ENCODE measurements around the gene ELOVL5.

The ELOVL5 gene

DNA sequence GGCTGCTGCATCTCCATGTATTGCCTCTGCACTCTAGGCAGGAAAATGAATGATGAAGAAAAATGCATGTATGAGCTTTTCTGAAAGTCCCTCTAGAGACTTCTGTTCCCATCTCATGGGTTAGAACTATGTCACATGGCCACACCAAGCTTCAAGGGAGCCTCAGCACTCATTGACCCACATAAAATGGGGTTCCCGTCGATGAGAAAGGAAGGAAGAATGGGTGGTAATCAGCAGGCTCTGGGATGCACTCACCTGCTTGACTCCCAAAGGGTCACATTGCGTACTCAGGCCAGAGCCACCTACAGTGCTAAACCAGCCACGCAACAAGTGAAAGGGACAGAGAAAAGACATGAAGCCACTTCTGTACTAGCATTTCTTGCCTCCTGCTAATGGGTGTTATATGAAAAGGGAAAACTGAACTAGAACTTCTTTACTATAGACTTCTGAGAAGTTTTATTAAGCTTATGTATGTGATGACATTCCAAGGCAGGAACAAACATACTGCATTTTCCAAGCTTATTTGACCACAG lies 104.3 kb downstream of the ELOVL5 start:
- in situ Hi-C loops (cut with HindIII; ENCODE audit: low sequenced_read_pairs) = no loop called here

DNA sequence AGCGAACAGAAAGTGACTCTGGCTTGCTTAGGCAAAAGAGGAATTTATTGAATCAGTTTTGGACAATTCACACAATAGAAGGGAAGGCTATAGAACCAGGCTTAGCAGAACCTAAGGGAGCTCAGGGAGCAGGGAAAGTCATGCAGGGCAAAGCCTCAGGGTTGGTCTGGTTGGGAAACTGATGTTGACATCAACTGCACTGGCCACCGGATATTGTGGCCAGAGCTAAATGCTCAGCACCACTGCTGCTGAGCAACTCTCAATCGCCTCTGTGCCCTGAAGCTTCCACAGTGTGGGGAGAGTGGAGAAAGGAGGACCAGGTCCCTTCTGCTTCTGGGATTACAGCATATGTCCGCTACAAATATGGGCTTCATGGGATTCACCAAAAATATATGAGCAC lies 106.8 kb downstream of the ELOVL5 start:
- in situ Hi-C loops (cut with HindIII; ENCODE audit: low sequenced_read_pairs) = no loop called here

DNA sequence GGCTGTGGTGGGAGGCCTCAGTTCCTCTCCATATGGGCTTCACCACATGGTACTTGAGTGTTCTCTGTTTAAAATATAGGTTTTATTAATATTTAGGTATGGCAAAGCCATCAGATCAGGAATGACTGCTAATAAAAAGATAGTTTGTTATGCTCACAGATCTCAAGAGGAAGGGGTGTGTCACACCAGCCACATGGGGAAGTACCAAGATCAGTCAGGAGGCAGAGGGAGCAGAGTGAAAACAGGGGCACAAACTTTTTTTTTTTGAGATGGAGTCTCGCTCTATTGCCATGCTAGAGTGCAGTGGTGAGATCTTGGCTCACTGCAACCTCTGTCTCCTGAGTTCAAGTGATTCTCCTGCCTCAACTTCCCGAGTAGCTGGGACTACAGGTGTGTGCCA lies 108.0 kb downstream of the ELOVL5 start:
- in situ Hi-C loops (cut with HindIII; ENCODE audit: low sequenced_read_pairs) = no loop called here

DNA sequence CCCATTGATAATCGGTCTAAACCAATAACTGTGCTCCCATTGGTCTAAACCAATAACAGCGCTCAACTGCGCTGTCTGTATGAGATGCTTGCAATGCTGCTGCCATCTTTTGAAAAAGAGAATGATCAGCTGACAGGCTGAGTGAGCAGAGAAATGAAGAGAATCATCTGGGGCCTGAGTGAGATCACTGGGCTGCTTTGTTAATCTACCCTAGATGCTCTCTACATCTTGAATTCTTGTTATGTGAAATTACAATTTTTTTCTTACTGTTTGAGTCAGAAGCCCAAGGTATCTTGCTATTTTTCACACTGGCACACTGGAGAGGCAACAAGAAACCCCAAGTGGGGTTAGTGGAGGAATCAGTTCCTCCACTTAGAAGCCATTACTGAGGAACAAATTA lies 108.6 kb downstream of the ELOVL5 start:
- in situ Hi-C loops (cut with HindIII; ENCODE audit: low sequenced_read_pairs) = no loop called here

DNA sequence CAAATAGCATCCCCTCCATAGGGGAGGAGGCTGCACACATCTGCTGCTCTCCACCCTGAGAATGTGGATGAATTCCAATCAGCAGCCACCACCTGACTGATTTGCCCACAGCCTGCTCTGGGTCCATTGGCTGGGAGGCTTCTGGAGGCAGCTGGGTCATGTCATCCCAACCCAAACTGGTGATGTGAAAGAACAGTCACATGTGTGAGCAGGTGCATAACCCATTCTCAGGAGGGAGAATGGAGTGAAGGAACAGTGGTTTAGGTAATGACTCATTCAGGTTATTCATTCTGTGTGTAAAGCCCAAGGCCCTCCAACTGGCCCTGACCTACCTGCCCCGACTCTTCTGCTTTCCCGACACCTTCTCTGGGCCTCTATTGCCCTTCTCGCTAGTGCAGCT lies 109.2 kb downstream of the ELOVL5 start:
- in situ Hi-C loops (cut with HindIII; ENCODE audit: low sequenced_read_pairs) = no loop called here

DNA sequence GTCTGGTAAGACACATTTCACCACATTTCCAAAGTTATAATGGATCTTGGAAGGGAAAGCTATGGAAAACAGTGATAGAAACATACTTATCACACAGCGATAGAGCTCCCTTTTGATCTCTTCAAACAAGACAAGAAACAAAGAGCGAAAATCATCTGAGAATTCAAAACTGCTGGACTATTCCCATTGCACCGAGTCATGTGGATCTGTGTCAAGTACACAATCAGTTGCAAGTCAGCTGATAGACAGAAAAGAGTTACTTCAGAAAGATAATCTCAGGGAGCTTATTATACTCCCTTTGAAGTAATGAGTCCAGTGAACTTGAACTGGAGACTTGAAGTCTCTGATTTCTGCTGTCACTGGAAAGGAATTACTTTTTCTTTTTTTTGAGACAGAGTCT lies 110.4 kb downstream of the ELOVL5 start:
- in situ Hi-C loops (cut with HindIII; ENCODE audit: low sequenced_read_pairs) = no loop called here

DNA sequence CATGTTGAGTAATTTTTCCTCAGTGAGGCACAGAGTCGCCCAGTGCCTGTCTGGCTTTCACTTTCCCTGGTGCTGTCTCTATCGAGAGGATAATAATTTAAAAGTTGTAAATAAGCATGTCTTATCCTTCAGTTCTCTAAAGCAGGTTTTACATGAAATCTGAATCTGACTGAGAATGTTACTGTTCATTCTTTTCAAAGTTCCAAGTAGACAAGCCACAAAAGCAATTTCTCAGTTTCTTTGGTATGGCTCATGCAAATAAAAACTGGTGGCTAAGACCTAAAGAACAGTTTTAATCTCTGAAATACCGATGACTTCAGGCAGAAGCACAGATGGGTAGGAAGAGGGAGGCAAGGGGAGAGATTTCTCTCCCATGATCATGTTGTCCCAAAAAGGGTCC lies 112.5 kb downstream of the ELOVL5 start:
- in situ Hi-C loops (cut with HindIII; ENCODE audit: low sequenced_read_pairs) = no loop called here

DNA sequence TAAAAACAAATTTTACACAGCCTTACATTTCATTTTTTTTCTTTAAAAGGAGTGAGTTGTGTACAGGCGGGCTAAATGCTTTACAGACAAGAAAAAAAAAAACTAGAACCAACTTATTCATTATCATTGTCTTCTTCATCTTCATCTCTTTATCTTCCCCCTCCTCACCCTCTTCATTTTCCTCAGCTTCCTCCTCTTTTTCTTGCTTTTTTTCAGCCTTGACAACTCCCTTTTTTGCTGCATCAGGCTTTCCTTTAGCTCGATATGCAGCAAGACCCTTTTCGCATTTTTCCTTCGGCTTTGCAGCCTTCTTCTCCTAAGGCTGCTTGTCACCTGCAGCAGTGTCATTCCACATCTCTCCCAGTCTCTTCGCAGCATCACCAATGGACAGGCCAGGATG lies 113.2 kb downstream of the ELOVL5 start:
- in situ Hi-C loops (cut with HindIII; ENCODE audit: low sequenced_read_pairs) = no loop called here

DNA sequence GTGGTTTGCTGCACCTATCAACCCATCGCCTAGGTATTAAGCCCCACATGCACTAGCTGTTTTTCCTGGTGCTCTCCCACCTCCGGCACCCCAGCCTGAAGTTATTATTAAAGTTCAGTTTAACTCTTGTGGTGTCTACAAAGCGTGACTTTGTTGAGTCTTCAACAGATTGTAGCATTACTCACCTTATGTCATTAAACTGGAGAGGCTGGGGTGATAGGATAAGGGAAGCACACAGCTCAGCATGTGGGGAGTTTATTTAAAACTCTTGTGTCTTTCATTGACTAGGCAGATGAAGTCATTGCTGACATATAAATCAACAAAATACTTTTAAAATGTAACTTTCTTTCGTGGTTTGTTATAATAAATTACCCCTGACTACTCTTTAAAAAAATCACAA lies 115.4 kb downstream of the ELOVL5 start:
- in situ Hi-C loops (cut with HindIII; ENCODE audit: low sequenced_read_pairs) = no loop called here

DNA sequence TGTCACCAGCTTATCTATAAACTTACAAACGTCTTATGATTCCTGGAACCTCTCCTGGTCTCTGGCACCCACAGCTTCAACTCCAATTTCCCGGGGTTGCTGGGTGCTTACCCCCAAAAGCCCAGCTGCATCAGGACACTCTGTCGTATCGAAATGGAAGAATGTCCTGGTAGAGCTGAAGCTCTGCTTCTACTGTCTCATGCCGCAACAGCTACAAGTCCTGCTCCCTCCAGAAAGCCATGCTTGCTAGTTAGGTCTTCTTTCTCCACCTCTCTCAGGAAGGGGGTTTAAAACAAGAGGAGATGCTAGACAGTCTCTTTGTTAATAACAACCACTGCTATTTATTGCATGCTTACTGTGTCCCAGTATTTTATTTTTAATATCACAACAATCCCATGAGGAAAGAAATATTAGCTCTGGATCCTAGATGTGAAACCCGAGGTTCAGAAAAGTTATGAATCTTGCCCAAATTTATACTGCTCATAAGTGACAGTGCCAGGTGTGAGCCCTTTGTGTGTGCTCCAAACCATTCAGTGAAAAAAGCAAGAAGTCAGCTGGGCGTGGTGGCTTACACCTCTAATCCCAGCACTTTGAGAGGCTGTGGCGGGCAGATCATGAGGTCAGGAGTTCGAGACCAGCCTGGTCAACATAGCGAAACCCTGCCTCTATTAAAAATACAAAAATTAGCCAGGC lies 117.8 kb downstream of the ELOVL5 start:
- in situ Hi-C loops (cut with HindIII; ENCODE audit: low sequenced_read_pairs) = no loop called here

DNA sequence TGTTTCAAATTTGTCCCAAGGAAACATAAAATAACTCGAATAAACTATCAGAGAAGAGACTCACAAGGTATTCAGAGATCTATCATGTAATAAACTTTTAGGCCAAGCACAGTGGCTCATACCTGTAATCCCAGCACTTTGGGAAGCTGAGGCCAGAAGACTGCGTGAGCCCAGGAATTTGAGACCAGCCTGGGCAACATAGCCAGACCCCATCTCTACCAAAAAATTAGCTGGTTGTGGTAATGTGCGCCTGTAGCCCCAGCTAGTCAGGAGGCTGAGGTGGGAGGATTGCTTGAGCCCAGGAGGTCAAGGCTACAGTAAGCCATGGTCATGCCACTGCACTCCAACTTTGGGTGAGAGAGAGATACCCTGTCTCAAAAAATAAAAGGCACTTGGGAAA lies 120.9 kb downstream of the ELOVL5 start:
- in situ Hi-C loops (cut with HindIII; ENCODE audit: low sequenced_read_pairs) = no loop called here

DNA sequence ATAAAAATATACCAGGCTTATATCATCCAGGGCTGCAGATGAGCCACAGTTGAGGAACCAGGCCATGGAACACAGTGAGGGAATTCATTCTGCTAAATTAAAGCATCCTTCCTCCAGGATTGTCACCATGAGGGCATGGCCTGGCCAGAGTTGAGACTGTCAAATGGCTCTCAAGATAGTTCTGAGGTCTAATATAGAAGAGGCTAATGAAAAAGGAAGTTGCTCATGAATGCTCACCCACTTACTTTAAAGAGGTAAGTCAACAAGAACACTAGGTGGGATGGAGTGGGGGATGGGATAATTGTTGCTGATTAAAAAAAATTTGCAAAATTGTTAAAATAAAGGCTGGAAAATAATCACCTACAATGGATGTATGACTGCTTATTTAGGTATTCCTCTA lies 128.1 kb downstream of the ELOVL5 start:
- in situ Hi-C loops (cut with HindIII; ENCODE audit: low sequenced_read_pairs) = no loop called here

Measured in endothelial cell of hepatic sinusoid (primary cell).